ENCODE measurements around the gene EFNA3. TPM values are rescaled to one million over a fixed set of nuclear protein-coding genes. Genes with fewer than 3 reads are reported as not detected.
A peak's percentile ranks its signal among the peaks of the same experiment; 100 is the strongest.

The EFNA3 gene
- total and polyA plus RNA-seq, 9 of the 15 experiments (the other 6 are each of a cell fraction or from before 2014, with no cell fraction given) = 0.59 to 7.9 (median 4.7) TPM

- TF ChIP-seq FOXJ3 (CRISPR knock-in tag; IDR thresholded peaks at IDR 0.05) (no peak), POLR2AphosphoS2 (IDR thresholded peaks at IDR 0.05; ENCODE audit: low read length) (no peak), MITF (IDR thresholded peaks at IDR 0.05) (0 out of 2 replicates have a peak, but pooled peaks have one; percentile 9), TAF7 (tag; IDR thresholded peaks at IDR 0.05) (no peak), BHLHE40 (IDR thresholded peaks at IDR 0.05; ENCODE audit: low read length) (peak; percentile 71), ZNF311 (CRISPR knock-in tag; IDR thresholded peaks at IDR 0.05) (no peak)
Measured at GRCh38 chr1:155083865-155084721, 5.5 kb downstream of the EFNA3 start (continued).

GRCh38 chr1:155084722-155085503 lies 6.3 kb downstream of the EFNA3 start:
- DNase-seq (ENCODE audit: extremely low read depth in 1 of 4, low spot score in 3 of 4) = peak; percentile 88 to 95 (median 92)
- under 1% methylated on average over 48 of the region's 67 CpGs for WGBS (ENCODE audit: insufficient coverage, low coverage, missing lambda C conversion rate)
- Histone ChIP-seq H3K79me2 (ENCODE audit: control insufficient read depth, insufficient read depth, low read length) (peaks cover 7% of the 10 kb centered on the region; the same call in 2 of the 3 replicates), H3K36me3 (ENCODE audit: control insufficient read depth, insufficient read depth, low read length) (peaks cover 7% of the 10 kb centered on the region; the same call in 1 of the 3 replicates), H4K20me1 (replicated peaks; ENCODE audit: control insufficient read depth, insufficient read depth, low read length) (peaks cover 26% of the 10 kb centered on the region), H3K27me3 (ENCODE audit: control insufficient read depth in 2 of 2, insufficient read depth in 2 of 2, low read length in 2 of 2) (peaks cover 3 to 8% of the 10 kb centered on the region in 2 experiments; a peak in 2 of 5 replicates), H3K4me2 (ENCODE audit: insufficient read depth, low read length) (peak overlapping the region; percentile 93), H3K4me1 (replicated peaks in 1 of 2; ENCODE audit: control insufficient read depth in 2 of 2, insufficient read depth in 2 of 2, low read length in 2 of 2) (peaks cover 28 to 61% of the 10 kb centered on the region in 2 experiments), H3K9me3 (replicated peaks; ENCODE audit: control insufficient read depth, insufficient read depth, low read depth, low read length) (no peaks in the 10 kb centered on the region), H3K4me3 (peak overlapping the region; percentile 59), H3K27ac (ENCODE audit: extremely low read depth, low read depth, low read length) (peak overlapping the region; percentile 72), H2AFZ (ENCODE audit: low read depth, low read length) (peak overlapping the region; percentile 95), H3K9ac (ENCODE audit: insufficient read depth in 1 of 2, low read depth in 2 of 2, low read length in 2 of 2) (peak overlapping the region; percentile 77 to 92), H3K9me1 (ENCODE audit: control insufficient read depth, insufficient read depth, low read length) (no peaks in the 10 kb centered on the region)
- peak; percentile 88 for ATAC-seq
- POLR2A ChIA-PET = interaction anchor here (0.6 to 1.2 kb wide), 7 partner anchors 19 to 1188 kb away, joined by 3 to 6 read pairs (median 3); partner anchors contain the start of gene EFNA4
- intact Hi-C loops (cut with micrococcal nuclease) = loop anchor here (1.0 to 5.0 kb wide), 5 partner anchors 14 to 528 kb away; partner anchors contain the start of genes PYGO2 and UBE2Q1
- in situ Hi-C loops (cut with MboI) = no loop called here
- peak; percentile 97 for FAIRE-seq
- no TSS peak for BruUV-seq (replicated peaks)
- CTCF ChIA-PET (ENCODE audit: low intra/inter-chr PET ratio) = interaction anchor here (0.6 to 9.0 kb wide), 8 partner anchors 19 to 1154 kb away, joined by 3 to 153 read pairs (median 4); partner anchors contain the start of gene EFNA4
- peak; percentile 94 for TF ChIP-seq TOE1 (IDR thresholded peaks at IDR 0.05; ENCODE audit: borderline replicate concordance)
- no peak for TF ChIP-seq TOE1 (CRISPR knock-in tag; IDR thresholded peaks at IDR 0.05; ENCODE audit: borderline replicate concordance, low read depth)
- TF ChIP-seq NR1H2 (CRISPR knock-in tag; IDR thresholded peaks at IDR 0.05) = no peak
- TF ChIP-seq GTF3C2 (IDR thresholded peaks at IDR 0.05; ENCODE audit: borderline replicate concordance, extremely low read depth, insufficient read length) = no peak
- TF ChIP-seq SLC30A9 (CRISPR knock-in tag; IDR thresholded peaks at IDR 0.05) = no peak
- TF ChIP-seq ZNF134 (CRISPR knock-in tag; conservative IDR thresholded peaks at IDR 0.05) = no peak
- TF ChIP-seq KLF16 (IDR thresholded peaks at IDR 0.05) = 0 out of 2 replicates have a peak, but pooled peaks have one; percentile 25
- no peak for TF ChIP-seq CCNT2 (IDR thresholded peaks at IDR 0.05; ENCODE audit: borderline replicate concordance, extremely low read depth, insufficient read length, low read depth, low read length)
